Activated CD4-positive, alpha-beta T cell treated with anti-CD3 and anti-CD28 coated beads for 36 hours (primary cell): ENCODE results near the gene NSFL1C. TPM values are rescaled to one million over a fixed set of nuclear protein-coding genes. Genes with fewer than 3 reads are reported as not detected.

ENCODE experiments used
- ATAC-seq: fragments of 200-7000 bp; cut with Tn5 transposase; one replicate; pipeline ENCODE4 v1.10.0; 2021; ENCODE audit warnings: mild to moderate bottlenecking, moderate library complexity
- CTCF ChIA-PET: fragments of 350-600 bp; sonication (Branson Sonifier 250); formaldehyde crosslinking; loops from one replicate; lab custom pipeline; 2021; ENCODE audit warnings: antibody characterized with exemption; lab: Charles Lee
- POLR2A ChIA-PET: fragments of 350-600 bp; sonication (Branson Sonifier 250); formaldehyde crosslinking; loops from one replicate; lab custom pipeline; 2021; ENCODE audit warnings: antibody characterized with exemption, inconsistent platforms; lab: Charles Lee
- DNase-seq: peaks from one replicate; pipeline ENCODE4 v3.0.0-alpha.2; 2020
- H3K27ac Mint-ChIP-seq: one replicate; pipeline ENCODE4 v1.8.0; 2021; ENCODE audit warnings: mixed read lengths
- H3K27me3 Mint-ChIP-seq: one replicate; pipeline ENCODE4 v1.8.0; 2021; ENCODE audit warnings: mixed read lengths
- H3K36me3 Mint-ChIP-seq: one replicate; pipeline ENCODE4 v1.8.0; 2021; ENCODE audit warnings: low read depth, mixed read lengths
- H3K4me1 Mint-ChIP-seq: one replicate; pipeline ENCODE4 v1.8.0; 2021; ENCODE audit warnings: mixed read lengths
- H3K4me3 Mint-ChIP-seq: one replicate; pipeline ENCODE4 v1.8.0; 2021; ENCODE audit warnings: mild to moderate bottlenecking, moderate library complexity, mixed read lengths
- H3K9me3 Mint-ChIP-seq: one replicate; pipeline ENCODE4 v1.8.0; 2021; ENCODE audit warnings: low read depth, mixed read lengths
- intact Hi-C, 2 experiments: fragments of 100-400 bp; cut with DNase I in 1 of 2; cut with micrococcal nuclease in 1 of 2; formaldehyde crosslinking; loops; one replicate each; pipeline versions ENCODE4 v1.14.2 to v1.15.1; 2022 to 2024; cut with DNase I, micrococcal nuclease
- total RNA-seq, 2 experiments: library from RNA; stranded (reverse); gene quantifications; one replicate each; pipeline ENCODE4 v1.2.3, GENCODE V29; 2021

NSFL1C gene
- total RNA-seq, 2 experiments from 2014 or later: 71.3 to 78.1 TPM

DNA sequence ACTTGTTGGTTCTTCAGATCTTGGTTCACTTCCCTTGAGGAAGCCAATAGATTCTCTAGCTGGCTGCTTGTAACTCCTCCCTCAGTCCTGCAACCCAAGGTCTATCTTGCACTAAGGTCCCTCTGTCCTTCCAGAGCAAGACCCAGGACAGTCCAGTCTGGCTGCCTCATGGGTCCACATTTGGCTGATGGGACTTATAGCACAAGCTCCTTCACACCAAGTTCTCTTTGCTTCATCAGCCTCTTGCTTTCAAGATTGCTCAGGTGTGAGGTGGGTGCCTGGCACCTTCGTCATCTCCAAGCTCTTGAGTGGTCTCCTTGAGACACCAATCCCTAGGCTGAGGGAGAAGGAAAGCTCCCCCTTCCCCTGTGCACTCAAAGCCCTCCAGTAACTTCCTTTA is 28.3 kb downstream of the NSFL1C start:
- Mint-ChIP-seq H3K9me3 (no peaks in the 10 kb centered on the region), H3K27me3 (no peaks in the 10 kb centered on the region), H3K4me3 (no peak overlapping the region), H3K27ac (no peak overlapping the region), H3K36me3 (peaks cover 11% of the 10 kb centered on the region), H3K4me1 (peaks cover 27% of the 10 kb centered on the region)
- ChIA-PET CTCF (interaction anchor here (0.6 to 4.2 kb wide), 17 partner anchors 10 to 364 kb away, joined by 3 to 22 read pairs (median 4); no protein-coding TSS in a partner anchor), POLR2A (interaction anchor here (0.7 kb wide), 1 partner anchor 81 kb away, joined by 4 read pairs; no protein-coding TSS in a partner anchor)
- intact Hi-C loops: loop anchor here in 1 of 2 experiments (5.0 kb wide), 3 partner anchors 46 to 211 kb away; partner anchors contain the start of genes FKBP1A, RAD21L1 and SDCBP2
- DNase-seq: no peak
- ATAC-seq: no peak

DNA sequence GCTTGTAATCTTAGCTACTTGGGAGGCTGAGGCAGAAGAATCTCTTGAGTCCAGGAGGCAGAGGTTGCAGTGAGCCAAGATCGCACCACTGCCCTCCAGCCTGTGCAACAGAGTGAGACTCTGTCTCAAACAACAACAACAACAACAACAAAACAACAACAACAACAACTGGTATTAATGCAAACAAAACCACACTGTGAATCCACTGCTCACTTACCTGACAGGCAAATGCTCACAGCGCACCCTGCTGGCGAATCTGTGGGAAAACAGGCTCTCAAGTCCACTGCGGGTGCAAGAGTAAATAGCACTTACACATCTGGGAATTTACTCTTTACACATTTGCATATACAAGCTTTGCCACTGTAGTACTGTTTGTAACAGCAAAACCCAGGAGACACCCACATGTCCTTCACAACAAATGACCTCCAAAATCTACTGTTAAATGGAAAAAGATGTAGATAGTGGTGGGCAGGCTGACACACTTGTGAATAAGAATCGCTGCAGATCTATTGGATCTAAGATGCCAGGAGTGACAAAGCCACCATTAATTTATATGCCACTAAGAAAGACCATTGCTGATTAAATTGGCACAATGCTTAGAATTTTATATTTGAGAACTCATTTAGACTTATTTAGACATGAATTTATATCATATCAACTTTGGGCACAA is 29.3 kb downstream of the NSFL1C start:
- intact Hi-C loops: loop anchor here (1.0 to 5.0 kb wide), 7 partner anchors 29 to 211 kb away; partner anchors contain the start of genes RAD21L1 (in 2 of the 2), FKBP1A (in 1 of the 2), NSFL1C (in 1 of the 2) and SDCBP2 (in 1 of the 2)
- Mint-ChIP-seq H3K27me3 (no peaks in the 10 kb centered on the region), H3K36me3 (peaks cover 7% of the 10 kb centered on the region), H3K4me3 (no peak overlapping the region), H3K4me1 (peaks cover 27% of the 10 kb centered on the region), H3K27ac (no peak overlapping the region), H3K9me3 (no peaks in the 10 kb centered on the region)
- CTCF ChIA-PET: interaction anchor here (0.6 to 4.2 kb wide), 32 partner anchors 11 to 684 kb away, joined by 3 to 22 read pairs (median 4); partner anchors contain the start of gene NSFL1C
- DNase-seq (peak; percentile 89), ATAC-seq (peak; percentile 56)
- POLR2A ChIA-PET: no interaction called here

DNA sequence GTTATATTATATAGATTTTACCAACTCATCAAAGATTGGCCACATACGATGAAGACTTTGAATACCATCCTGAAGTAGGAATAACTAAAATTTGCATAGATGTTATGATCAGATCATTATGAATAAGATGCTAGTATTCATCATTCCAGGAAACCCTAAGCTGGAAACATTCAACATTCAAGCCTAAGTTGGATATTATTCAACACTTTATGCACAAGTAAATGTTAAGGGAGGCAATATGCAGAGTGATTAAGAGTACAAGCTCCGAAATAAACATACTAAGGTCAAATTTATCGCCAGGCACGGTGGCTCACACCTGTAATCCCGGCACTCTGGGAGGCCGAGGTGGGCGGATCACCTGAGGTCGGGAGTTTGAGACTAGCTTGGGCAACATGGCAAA is 30.4 kb downstream of the NSFL1C start:
- H3K36me3 Mint-ChIP-seq: no peaks in the 10 kb centered on the region
- no peak overlapping the region for H3K4me3 Mint-ChIP-seq
- ATAC-seq (no peak), DNase-seq (no peak)
- H3K9me3 Mint-ChIP-seq: no peaks in the 10 kb centered on the region
- H3K27me3 Mint-ChIP-seq: no peaks in the 10 kb centered on the region
- no peak overlapping the region for H3K27ac Mint-ChIP-seq
- intact Hi-C loops: loop anchor here (2.0 to 5.0 kb wide), 4 partner anchors 44 to 209 kb away; partner anchors contain the start of genes RAD21L1 (in 2 of the 2), FKBP1A (in 1 of the 2) and SDCBP2 (in 1 of the 2)
- peaks cover 19% of the 10 kb centered on the region for H3K4me1 Mint-ChIP-seq
- ChIA-PET POLR2A (no interaction called here), CTCF (interaction anchor here (0.6 to 4.2 kb wide), 24 partner anchors 12 to 340 kb away, joined by 3 to 22 read pairs (median 5); partner anchors contain the start of gene NSFL1C)

- DNase-seq (no peak), ATAC-seq (no peak)
- Mint-ChIP-seq H3K4me1 (peaks cover 17% of the 10 kb centered on the region), H3K27me3 (no peaks in the 10 kb centered on the region), H3K9me3 (no peaks in the 10 kb centered on the region), H3K36me3 (no peaks in the 10 kb centered on the region), H3K4me3 (no peak overlapping the region), H3K27ac (no peak overlapping the region)
- ChIA-PET CTCF (interaction anchor here (0.6 to 4.2 kb wide), 19 partner anchors 12 to 341 kb away, joined by 3 to 22 read pairs (median 5); partner anchors contain the start of gene NSFL1C), POLR2A (interaction anchor here (0.6 to 1.0 kb wide), 2 partner anchors 110 to 311 kb away, joined by 3 to 4 read pairs; no protein-coding TSS in a partner anchor)
- intact Hi-C loops: loop anchor here (1.0 to 5.0 kb wide), 5 partner anchors 42 to 208 kb away; partner anchors contain the start of genes FKBP1A (in 2 of the 2), RAD21L1 (in 1 of the 2) and SDCBP2 (in 1 of the 2)
Measured at GRCh38 chr20:1435337-1435699, 31.3 kb downstream of the NSFL1C start.

DNA sequence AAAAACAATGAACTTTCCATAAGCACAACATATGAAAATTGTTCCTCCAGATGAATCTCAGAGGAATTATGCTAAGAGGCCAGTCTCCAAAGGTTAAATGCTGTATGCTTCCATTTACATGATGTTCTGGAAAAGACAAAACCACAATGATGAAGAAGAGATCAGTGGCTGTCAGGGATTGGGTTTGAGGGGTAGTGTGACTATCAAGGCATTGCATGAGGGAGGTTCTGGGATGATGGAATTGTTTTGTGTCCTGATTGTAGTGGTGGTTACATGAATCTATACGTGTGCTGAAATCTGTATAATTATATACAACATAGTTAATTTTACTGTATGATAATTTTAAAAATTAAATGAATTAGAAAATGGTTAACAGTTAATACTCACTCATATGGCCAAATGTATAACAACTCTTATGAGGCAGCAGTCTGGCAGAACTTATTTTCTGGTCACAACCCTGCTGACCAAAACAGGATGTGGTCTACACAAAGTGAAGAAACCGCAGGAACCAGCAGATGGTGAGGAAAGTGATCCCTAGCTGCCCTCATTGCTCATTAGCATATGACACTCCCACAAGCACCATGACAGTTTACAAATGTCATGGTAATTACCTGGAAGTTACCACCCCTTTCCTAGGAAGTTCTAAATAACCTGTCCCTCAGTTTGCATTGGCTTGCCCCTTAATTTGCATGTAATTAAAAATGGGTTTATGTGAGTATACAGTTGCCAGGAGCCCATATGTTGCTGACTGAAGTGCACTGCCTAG is 31.9 kb downstream of the NSFL1C start:
- intact Hi-C loops: loop anchor here (1.0 to 5.0 kb wide), 5 partner anchors 41 to 207 kb away; partner anchors contain the start of genes FKBP1A (in 2 of the 2), RAD21L1 (in 1 of the 2) and SDCBP2 (in 1 of the 2)
- peak; percentile 77 for DNase-seq
- POLR2A ChIA-PET: interaction anchor here (0.6 to 1.0 kb wide), 2 partner anchors 109 to 310 kb away, joined by 3 to 4 read pairs; no protein-coding TSS in a partner anchor
- Mint-ChIP-seq H3K27ac (no peak overlapping the region), H3K4me1 (peaks cover 17% of the 10 kb centered on the region), H3K9me3 (no peaks in the 10 kb centered on the region), H3K27me3 (no peaks in the 10 kb centered on the region), H3K36me3 (no peaks in the 10 kb centered on the region), H3K4me3 (no peak overlapping the region)
- CTCF ChIA-PET: interaction anchor here (0.6 to 4.2 kb wide), 14 partner anchors 11 to 342 kb away, joined by 3 to 22 read pairs (median 6); partner anchors contain the start of gene NSFL1C
- peak; percentile 86 for ATAC-seq

DNA sequence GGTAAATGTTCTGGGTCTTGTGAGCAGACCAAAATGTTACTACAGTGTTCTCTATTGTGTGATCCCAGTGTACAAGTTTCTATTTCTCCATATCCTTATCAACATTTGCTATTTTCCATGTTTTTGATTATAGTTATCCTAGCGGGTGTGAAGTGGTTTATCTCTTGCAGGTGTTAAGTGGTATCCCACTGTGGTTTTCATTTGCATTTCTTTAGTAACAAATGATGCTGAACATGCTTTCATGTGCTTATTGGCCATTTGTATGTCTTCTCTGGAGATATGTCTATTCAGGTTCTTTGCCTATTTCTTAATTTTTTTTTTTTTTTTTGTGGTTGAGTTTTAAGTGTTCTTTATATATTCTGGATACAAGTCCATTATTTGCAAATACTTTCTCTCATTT is 35.5 kb downstream of the NSFL1C start:
- ChIA-PET CTCF (no interaction called here), POLR2A (no interaction called here)
- H3K4me1 Mint-ChIP-seq: peaks cover 22% of the 10 kb centered on the region
- DNase-seq: no peak
- no peaks in the 10 kb centered on the region for H3K27me3 Mint-ChIP-seq
- H3K27ac Mint-ChIP-seq: no peak overlapping the region
- intact Hi-C loops: no loop called here
- H3K9me3 Mint-ChIP-seq: no peaks in the 10 kb centered on the region
- no peak overlapping the region for H3K4me3 Mint-ChIP-seq
- no peak for ATAC-seq
- no peaks in the 10 kb centered on the region for H3K36me3 Mint-ChIP-seq

- Mint-ChIP-seq H3K4me3 (no peak overlapping the region), H3K27me3 (no peaks in the 10 kb centered on the region), H3K36me3 (no peaks in the 10 kb centered on the region), H3K9me3 (no peaks in the 10 kb centered on the region), H3K27ac (no peak overlapping the region), H3K4me1 (peaks cover 13% of the 10 kb centered on the region)
- intact Hi-C loops: no loop called here
- ChIA-PET CTCF (no interaction called here), POLR2A (no interaction called here)
- ATAC-seq: no peak
- no peak for DNase-seq
Measured at GRCh38 chr20:1430004-1430451, 36.6 kb downstream of the NSFL1C start.

GRCh38 chr20:1429143-1429728 is 37.4 kb downstream of the NSFL1C start:
- H3K9me3 Mint-ChIP-seq: no peaks in the 10 kb centered on the region
- no peak overlapping the region for H3K27ac Mint-ChIP-seq
- ChIA-PET CTCF (interaction anchor here (0.7 kb wide), 1 partner anchor 25 kb away, joined by 3 read pairs; no protein-coding TSS in a partner anchor), POLR2A (no interaction called here)
- no peaks in the 10 kb centered on the region for H3K27me3 Mint-ChIP-seq
- DNase-seq (no peak), ATAC-seq (no peak)
- H3K4me1 Mint-ChIP-seq: peaks cover 6% of the 10 kb centered on the region
- intact Hi-C loops: no loop called here
- H3K36me3 Mint-ChIP-seq: no peaks in the 10 kb centered on the region
- H3K4me3 Mint-ChIP-seq: no peak overlapping the region

DNA sequence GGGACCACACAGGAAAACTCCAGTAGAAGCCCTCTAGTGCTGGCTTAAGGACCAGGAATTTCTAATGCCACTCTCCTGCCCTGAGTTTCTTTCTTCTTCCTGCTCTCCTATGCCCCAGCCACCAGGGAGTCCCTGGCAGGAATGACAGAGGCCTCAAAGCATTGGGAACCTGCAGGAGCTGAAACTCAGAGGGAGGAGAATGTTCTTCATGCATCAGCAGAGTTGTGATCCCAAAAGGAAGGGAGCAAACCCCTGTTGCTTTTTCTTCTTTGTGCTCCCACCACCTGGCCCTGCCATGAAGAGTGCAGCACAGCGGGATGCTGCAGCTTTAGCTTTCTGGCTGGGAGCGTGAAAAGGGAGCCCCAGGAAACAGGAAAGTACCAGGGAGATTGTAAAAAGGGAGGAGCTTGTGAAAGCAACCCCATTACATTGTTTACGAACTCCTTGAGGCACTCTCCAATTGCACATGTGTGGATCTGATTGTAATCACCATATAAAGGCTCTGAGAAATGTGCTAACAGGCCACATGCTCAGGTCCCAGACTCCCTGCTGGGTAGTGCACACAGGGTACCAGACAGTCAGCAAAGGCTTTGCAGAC is 39.1 kb downstream of the NSFL1C start:
- intact Hi-C loops: no loop called here
- no peak overlapping the region for H3K27ac Mint-ChIP-seq
- ATAC-seq (no peak), DNase-seq (no peak)
- H3K27me3 Mint-ChIP-seq: no peaks in the 10 kb centered on the region
- no peak overlapping the region for H3K4me3 Mint-ChIP-seq
- H3K4me1 Mint-ChIP-seq: peaks cover 7% of the 10 kb centered on the region
- POLR2A ChIA-PET: no interaction called here
- H3K9me3 Mint-ChIP-seq: no peaks in the 10 kb centered on the region
- CTCF ChIA-PET: interaction anchor here (1.1 to 1.7 kb wide), 2 partner anchors 11 to 13 kb away, joined by 3 to 7 read pairs; no protein-coding TSS in a partner anchor
- no peaks in the 10 kb centered on the region for H3K36me3 Mint-ChIP-seq

DNA sequence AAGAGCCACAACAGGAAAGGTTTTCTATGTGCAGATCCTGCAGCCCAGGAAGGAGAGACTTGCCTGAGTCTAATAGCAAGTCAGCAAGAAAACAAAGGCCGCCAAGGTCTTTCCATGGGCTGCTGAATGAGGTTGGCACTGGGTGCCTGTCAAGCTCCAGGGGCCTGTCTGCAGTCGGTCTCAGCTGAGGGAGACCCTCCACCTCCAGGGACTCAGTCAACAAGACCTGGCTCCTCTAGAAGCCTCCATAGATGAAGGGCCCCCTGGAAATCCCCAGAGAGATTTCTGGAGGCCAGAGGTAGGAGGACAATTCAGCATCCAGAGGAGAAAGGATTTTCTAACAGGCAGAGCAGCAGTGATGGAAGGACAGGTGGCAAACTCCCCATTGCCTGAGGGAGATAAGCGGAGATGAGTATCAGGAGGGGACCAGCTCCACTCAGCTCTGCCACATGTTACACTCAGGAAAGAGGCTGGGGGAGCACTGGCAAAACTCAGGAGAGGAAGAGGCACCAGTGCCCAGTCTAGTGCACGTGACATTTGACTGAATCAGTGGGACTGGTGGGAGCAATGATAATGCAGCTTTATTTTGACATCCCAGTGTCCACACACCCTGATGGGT is 40.3 kb downstream of the NSFL1C start:
- H3K9me3 Mint-ChIP-seq: no peaks in the 10 kb centered on the region
- no peak overlapping the region for H3K27ac Mint-ChIP-seq
- DNase-seq: no peak
- no peak for ATAC-seq
- H3K36me3 Mint-ChIP-seq: no peaks in the 10 kb centered on the region
- ChIA-PET CTCF (interaction anchor here (1.7 kb wide), 1 partner anchor 12 kb away, joined by 7 read pairs; no protein-coding TSS in a partner anchor), POLR2A (no interaction called here)
- H3K4me1 Mint-ChIP-seq: peaks cover 7% of the 10 kb centered on the region
- H3K4me3 Mint-ChIP-seq: no peak overlapping the region
- no peaks in the 10 kb centered on the region for H3K27me3 Mint-ChIP-seq
- intact Hi-C loops: no loop called here
